Mammary epithelial cell (primary cell): ENCODE measurements around the gene MOB3B.

Source experiments
- EZH2 ChIP-seq: IDR thresholded peaks from 2 replicates; pipeline ENCODE4 v1.6.1; 2012; ENCODE audit warnings: low read length, inconsistent platforms, borderline replicate concordance
- TF ChIP-seq, protein P1 (sequence below), 2 donors: IDR thresholded peaks in 1 of 2; conservative IDR thresholded peaks in 1 of 2; 2 replicates each; pipeline ENCODE4 v1.5.1; 2011 to 2012; ENCODE audit warnings: inconsistent platforms in 2 of 2, low read length in 2 of 2, mild to moderate bottlenecking in 2 of 2, control low read depth in 1 of 2, low read depth in 1 of 2; ENCODE audit not compliant: insufficient read depth in 1 of 2; ENCODE audit errors: extremely low read depth in 1 of 2

DNA sequence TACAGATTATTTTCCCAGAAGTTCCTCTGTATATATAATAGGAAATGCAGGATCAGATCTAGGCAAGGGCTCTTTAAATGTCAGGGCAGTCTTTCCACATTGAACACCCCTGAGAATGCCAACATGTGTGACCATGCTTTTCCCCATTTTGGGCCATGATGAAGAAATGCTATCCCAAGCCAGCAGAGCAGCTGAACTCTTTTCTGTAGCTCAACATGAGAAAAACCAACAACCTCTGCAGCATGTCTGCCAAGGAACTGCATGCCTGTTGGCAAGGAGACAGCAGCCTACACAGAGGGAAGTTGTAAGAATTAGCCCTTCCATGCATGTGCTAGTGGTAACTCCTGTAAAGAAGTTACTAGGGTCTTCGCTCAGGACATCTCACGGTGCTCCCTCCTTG is 15.1 kb downstream of the MOB3B start:
- TF ChIP-seq, protein P1, sequence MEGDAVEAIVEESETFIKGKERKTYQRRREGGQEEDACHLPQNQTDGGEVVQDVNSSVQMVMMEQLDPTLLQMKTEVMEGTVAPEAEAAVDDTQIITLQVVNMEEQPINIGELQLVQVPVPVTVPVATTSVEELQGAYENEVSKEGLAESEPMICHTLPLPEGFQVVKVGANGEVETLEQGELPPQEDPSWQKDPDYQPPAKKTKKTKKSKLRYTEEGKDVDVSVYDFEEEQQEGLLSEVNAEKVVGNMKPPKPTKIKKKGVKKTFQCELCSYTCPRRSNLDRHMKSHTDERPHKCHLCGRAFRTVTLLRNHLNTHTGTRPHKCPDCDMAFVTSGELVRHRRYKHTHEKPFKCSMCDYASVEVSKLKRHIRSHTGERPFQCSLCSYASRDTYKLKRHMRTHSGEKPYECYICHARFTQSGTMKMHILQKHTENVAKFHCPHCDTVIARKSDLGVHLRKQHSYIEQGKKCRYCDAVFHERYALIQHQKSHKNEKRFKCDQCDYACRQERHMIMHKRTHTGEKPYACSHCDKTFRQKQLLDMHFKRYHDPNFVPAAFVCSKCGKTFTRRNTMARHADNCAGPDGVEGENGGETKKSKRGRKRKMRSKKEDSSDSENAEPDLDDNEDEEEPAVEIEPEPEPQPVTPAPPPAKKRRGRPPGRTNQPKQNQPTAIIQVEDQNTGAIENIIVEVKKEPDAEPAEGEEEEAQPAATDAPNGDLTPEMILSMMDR (conservative IDR thresholded peaks at IDR 0.05 in 1 of 2, IDR thresholded peaks at IDR 0.05 in 1 of 2; ENCODE audit: extremely low read depth in 1 of 2, insufficient read depth in 1 of 2, low read depth in 1 of 2, low read length in 2 of 2) = no peak
- no peak for TF ChIP-seq EZH2
